ENCODE measurements around the gene DUSP15.

Gene DUSP15

DNA sequence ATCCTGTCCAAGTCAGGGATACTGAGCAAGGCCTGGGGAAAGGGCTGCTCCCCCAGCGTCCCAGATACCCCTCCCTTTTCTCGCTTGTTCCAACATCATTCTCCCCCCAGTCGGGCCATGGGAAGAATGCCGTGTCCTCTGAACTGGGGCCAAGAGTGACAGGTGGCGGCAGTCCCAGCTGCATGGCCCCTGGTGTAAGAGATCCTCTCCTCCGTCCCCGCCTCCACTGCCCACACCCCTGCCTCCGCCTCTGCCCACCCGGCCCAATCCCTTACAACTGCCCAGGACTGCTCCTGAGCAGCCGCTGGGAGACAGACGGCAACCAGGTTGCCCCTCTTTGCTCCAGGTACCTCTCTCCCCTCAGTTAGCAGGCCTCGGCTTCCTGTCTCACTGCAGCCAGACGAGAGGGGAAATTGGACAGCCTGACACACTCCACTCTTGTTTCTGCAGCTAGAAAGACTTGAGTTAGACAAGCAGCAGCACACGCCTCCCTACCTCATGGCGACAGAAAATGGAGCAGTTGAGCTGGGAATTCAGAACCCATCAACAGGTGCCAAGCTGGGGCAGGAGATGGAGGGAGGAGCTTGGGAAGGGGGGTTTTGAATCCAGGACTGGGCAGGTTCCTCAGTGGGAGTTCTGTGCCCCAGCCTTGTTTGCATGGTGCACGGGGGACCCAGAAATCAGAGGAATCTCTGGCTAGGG lies 51.1 kb downstream of the DUSP15 start, which contains the start of gene MYLK2:
Gene MYLK2 (plus strand): TSS at position 274 of the 702 bp plus-strand sequence. CDS start 225 bp downstream, at position 499.
- Histone ChIP-seq H3K4me3 (ENCODE audit: low read depth, low read length) (no peak within 1 kb of the TSS), H3K9me3 (ENCODE audit: insufficient read depth, low read depth, low read length) (no peaks in the 10 kb centered on the region), H3K27me3 (ENCODE audit: insufficient read depth, low read length) (no peaks in the 10 kb centered on the region), H4K12ac (ENCODE audit: low read depth, low read length) (no peak within 1 kb of the TSS), H3K14ac (ENCODE audit: low read length) (no peak within 1 kb of the TSS), H2AK5ac (ENCODE audit: low read length) (no peak within 1 kb of the TSS), H3K9ac (ENCODE audit: low read length) (no peak within 1 kb of the TSS), H3K79me2 (ENCODE audit: control insufficient read depth, insufficient read depth, low read length, poor library complexity) (no peaks in the 10 kb centered on the region), H3K27ac (ENCODE audit: low read depth, low read length) (no peak within 1 kb of the TSS), H3K4me2 (ENCODE audit: low read length) (no peak within 1 kb of the TSS), H2AFZ (ENCODE audit: insufficient read depth, low read length, poor library complexity) (no peak within 1 kb of the TSS), H2BK5ac (ENCODE audit: low read depth, low read length, poor library complexity) (no peak within 1 kb of the TSS), H3K4me1 (ENCODE audit: control insufficient read depth in 1 of 2, insufficient read depth in 2 of 2, low read length in 2 of 2) (peaks cover 0 to 3% of the 10 kb centered on the region in 2 experiments), H3K79me1 (ENCODE audit: low read length) (no peaks in the 10 kb centered on the region), H3K18ac (ENCODE audit: low read length) (no peak within 1 kb of the TSS), H3K4ac (ENCODE audit: low read depth, low read length) (no peak within 1 kb of the TSS), H4K8ac (ENCODE audit: low read depth, low read length) (no peak within 1 kb of the TSS), H3K36me3 (ENCODE audit: control insufficient read depth in 1 of 2, insufficient read depth in 2 of 2, low read length in 2 of 2) (no peaks in the 10 kb centered on the region), H3K23ac (ENCODE audit: low read length) (no peak within 1 kb of the TSS), H4K91ac (ENCODE audit: low read depth, low read length) (no peak within 1 kb of the TSS), H2BK12ac (ENCODE audit: low read length) (no peak within 1 kb of the TSS), H2BK120ac (ENCODE audit: insufficient read depth, low read length, poor library complexity) (no peak within 1 kb of the TSS)
- no peak for DNase-seq
- WGBS (ENCODE audit: extremely low coverage, insufficient coverage, insufficient read length), result no CpG with 5 or more reads among the region's 16 CpGs

GRCh38 chr20:31818376-31818908 lies 51.9 kb downstream of the DUSP15 start:
- no peak overlapping the region for H3K27ac ChIP-seq (ENCODE audit: low read depth, low read length)
- DNase-seq, result no peak
- no peak overlapping the region for H2BK120ac ChIP-seq (ENCODE audit: insufficient read depth, low read length, poor library complexity)
- H2AFZ ChIP-seq (ENCODE audit: insufficient read depth, low read length, poor library complexity), result no peak overlapping the region
- H3K79me2 ChIP-seq (ENCODE audit: control insufficient read depth, insufficient read depth, low read length, poor library complexity), result no peaks in the 10 kb centered on the region
- no peak overlapping the region for H2AK5ac ChIP-seq (ENCODE audit: low read length)
- H3K36me3 ChIP-seq (ENCODE audit: control insufficient read depth in 1 of 2, insufficient read depth in 2 of 2, low read length in 2 of 2), result no peaks in the 10 kb centered on the region
- no peak overlapping the region for H3K9ac ChIP-seq (ENCODE audit: low read length)
- H4K8ac ChIP-seq (ENCODE audit: low read depth, low read length), result no peak overlapping the region
- no peaks in the 10 kb centered on the region for H3K27me3 ChIP-seq (ENCODE audit: insufficient read depth, low read length)
- H3K4ac ChIP-seq (ENCODE audit: low read depth, low read length), result no peak overlapping the region
- H3K4me1 ChIP-seq (ENCODE audit: control insufficient read depth in 1 of 2, insufficient read depth in 2 of 2, low read length in 2 of 2), result peaks cover 0 to 3% of the 10 kb centered on the region in 2 experiments
- no peak overlapping the region for H4K12ac ChIP-seq (ENCODE audit: low read depth, low read length)
- H2BK5ac ChIP-seq (ENCODE audit: low read depth, low read length, poor library complexity), result no peak overlapping the region
- H3K23ac ChIP-seq (ENCODE audit: low read length), result no peak overlapping the region
- no CpG with 5 or more reads among the region's 8 CpGs for WGBS (ENCODE audit: extremely low coverage, insufficient coverage, insufficient read length)
- no peak overlapping the region for H2BK12ac ChIP-seq (ENCODE audit: low read length)
- no peak overlapping the region for H3K18ac ChIP-seq (ENCODE audit: low read length)
- H3K79me1 ChIP-seq (ENCODE audit: low read length), result no peaks in the 10 kb centered on the region
- no peaks in the 10 kb centered on the region for H3K9me3 ChIP-seq (ENCODE audit: insufficient read depth, low read depth, low read length)
- no peak overlapping the region for H4K91ac ChIP-seq (ENCODE audit: low read depth, low read length)
- H3K14ac ChIP-seq (ENCODE audit: low read length), result no peak overlapping the region
- no peak overlapping the region for H3K4me3 ChIP-seq (ENCODE audit: low read depth, low read length)
- H3K4me2 ChIP-seq (ENCODE audit: low read length), result no peak overlapping the region

DNA sequence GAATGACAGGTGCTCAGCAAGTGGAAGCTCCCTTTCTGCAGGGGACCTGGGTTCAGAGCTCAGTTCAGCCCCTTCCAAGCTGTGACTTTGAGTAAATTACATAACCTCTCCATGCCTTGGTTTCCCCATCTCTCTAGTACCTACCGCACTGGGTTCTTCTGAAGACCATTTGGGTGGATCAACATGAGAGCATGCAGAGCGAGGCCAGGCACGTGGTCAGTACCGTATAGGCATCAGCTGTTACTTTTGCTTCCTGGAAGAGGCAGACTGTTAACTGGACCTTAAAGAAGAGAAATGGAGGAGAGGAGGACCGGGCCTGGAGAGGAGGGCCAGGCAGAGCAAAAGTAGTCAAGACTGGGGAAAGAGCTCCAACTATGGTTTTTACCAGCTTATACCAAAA lies 52.9 kb downstream of the DUSP15 start:
- Histone ChIP-seq H3K27me3 (ENCODE audit: insufficient read depth, low read length) (no peaks in the 10 kb centered on the region), H3K79me2 (ENCODE audit: control insufficient read depth, insufficient read depth, low read length, poor library complexity) (no peaks in the 10 kb centered on the region), H2AK5ac (ENCODE audit: low read length) (no peak overlapping the region), H4K12ac (ENCODE audit: low read depth, low read length) (no peak overlapping the region), H3K9ac (ENCODE audit: low read length) (no peak overlapping the region), H3K4me1 (ENCODE audit: control insufficient read depth in 1 of 2, insufficient read depth in 2 of 2, low read length in 2 of 2) (peaks cover 0 to 2% of the 10 kb centered on the region in 2 experiments), H3K79me1 (ENCODE audit: low read length) (no peaks in the 10 kb centered on the region), H3K23ac (ENCODE audit: low read length) (no peak overlapping the region), H3K36me3 (ENCODE audit: control insufficient read depth in 1 of 2, insufficient read depth in 2 of 2, low read length in 2 of 2) (no peaks in the 10 kb centered on the region), H3K4me3 (ENCODE audit: low read depth, low read length) (no peak overlapping the region), H3K4ac (ENCODE audit: low read depth, low read length) (no peak overlapping the region), H3K18ac (ENCODE audit: low read length) (no peak overlapping the region), H4K8ac (ENCODE audit: low read depth, low read length) (no peak overlapping the region), H2BK5ac (ENCODE audit: low read depth, low read length, poor library complexity) (no peak overlapping the region), H3K9me3 (ENCODE audit: insufficient read depth, low read depth, low read length) (no peaks in the 10 kb centered on the region), H3K14ac (ENCODE audit: low read length) (no peak overlapping the region), H2BK12ac (ENCODE audit: low read length) (no peak overlapping the region), H2AFZ (ENCODE audit: insufficient read depth, low read length, poor library complexity) (no peak overlapping the region), H2BK120ac (ENCODE audit: insufficient read depth, low read length, poor library complexity) (no peak overlapping the region), H3K27ac (ENCODE audit: low read depth, low read length) (no peak overlapping the region), H4K91ac (ENCODE audit: low read depth, low read length) (no peak overlapping the region), H3K4me2 (ENCODE audit: low read length) (no peak overlapping the region)
- DNase-seq, result no peak
- WGBS (ENCODE audit: extremely low coverage, insufficient coverage, insufficient read length), result no CpG with 5 or more reads among the region's 5 CpGs

DNA sequence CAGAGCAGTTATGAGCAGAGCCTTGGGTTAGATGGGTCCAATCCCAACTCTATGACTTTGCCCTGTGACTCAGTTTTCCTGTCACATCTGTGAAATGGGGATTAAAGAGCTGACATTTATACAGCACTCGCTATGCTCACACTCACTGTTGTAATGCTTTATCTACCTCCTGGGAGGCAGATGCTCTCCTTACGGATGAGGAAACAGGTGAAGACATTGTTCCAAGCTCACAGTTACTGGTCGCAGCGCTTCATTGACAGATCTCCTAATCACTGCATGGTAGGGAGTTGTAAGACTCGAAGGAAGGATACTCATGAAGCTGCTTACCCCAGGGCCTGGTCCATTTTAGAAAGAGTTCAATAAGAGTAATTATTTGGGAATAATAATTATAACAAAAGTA lies 54.1 kb downstream of the DUSP15 start:
- H3K36me3 ChIP-seq (ENCODE audit: control insufficient read depth in 1 of 2, insufficient read depth in 2 of 2, low read length in 2 of 2), result no peaks in the 10 kb centered on the region
- no peak overlapping the region for H2BK12ac ChIP-seq (ENCODE audit: low read length)
- DNase-seq, result no peak
- H3K79me2 ChIP-seq (ENCODE audit: control insufficient read depth, insufficient read depth, low read length, poor library complexity), result no peaks in the 10 kb centered on the region
- H3K27ac ChIP-seq (ENCODE audit: low read depth, low read length), result no peak overlapping the region
- no peaks in the 10 kb centered on the region for H3K27me3 ChIP-seq (ENCODE audit: insufficient read depth, low read length)
- no peak overlapping the region for H4K12ac ChIP-seq (ENCODE audit: low read depth, low read length)
- H2BK5ac ChIP-seq (ENCODE audit: low read depth, low read length, poor library complexity), result no peak overlapping the region
- H4K8ac ChIP-seq (ENCODE audit: low read depth, low read length), result no peak overlapping the region
- no peaks in the 10 kb centered on the region for H3K9me3 ChIP-seq (ENCODE audit: insufficient read depth, low read depth, low read length)
- H2AFZ ChIP-seq (ENCODE audit: insufficient read depth, low read length, poor library complexity), result no peak overlapping the region
- no CpG with 5 or more reads among the region's 5 CpGs for WGBS (ENCODE audit: extremely low coverage, insufficient coverage, insufficient read length)
- H3K4me2 ChIP-seq (ENCODE audit: low read length), result no peak overlapping the region
- no peak overlapping the region for H2AK5ac ChIP-seq (ENCODE audit: low read length)
- H2BK120ac ChIP-seq (ENCODE audit: insufficient read depth, low read length, poor library complexity), result no peak overlapping the region
- no peak overlapping the region for H3K14ac ChIP-seq (ENCODE audit: low read length)
- no peak overlapping the region for H3K9ac ChIP-seq (ENCODE audit: low read length)
- H3K79me1 ChIP-seq (ENCODE audit: low read length), result no peaks in the 10 kb centered on the region
- no peak overlapping the region for H3K23ac ChIP-seq (ENCODE audit: low read length)
- no peak overlapping the region for H3K4ac ChIP-seq (ENCODE audit: low read depth, low read length)
- H4K91ac ChIP-seq (ENCODE audit: low read depth, low read length), result no peak overlapping the region
- H3K4me1 ChIP-seq (ENCODE audit: control insufficient read depth in 1 of 2, insufficient read depth in 2 of 2, low read length in 2 of 2), result peaks cover 4 to 8% of the 10 kb centered on the region in 2 experiments
- no peak overlapping the region for H3K4me3 ChIP-seq (ENCODE audit: low read depth, low read length)
- H3K18ac ChIP-seq (ENCODE audit: low read length), result no peak overlapping the region

All from trophoblast cell (in vitro differentiated cells and primary cell).